ENCODE data around the gene MLC1. TPM values are rescaled to one million over a fixed set of nuclear protein-coding genes. Genes with fewer than 3 reads are reported as not detected.

Gene MLC1
- total and polyA plus RNA-seq, 9 donors: 0.11 to 1.1 (median 0.35) TPM; not detected in 2

DNA sequence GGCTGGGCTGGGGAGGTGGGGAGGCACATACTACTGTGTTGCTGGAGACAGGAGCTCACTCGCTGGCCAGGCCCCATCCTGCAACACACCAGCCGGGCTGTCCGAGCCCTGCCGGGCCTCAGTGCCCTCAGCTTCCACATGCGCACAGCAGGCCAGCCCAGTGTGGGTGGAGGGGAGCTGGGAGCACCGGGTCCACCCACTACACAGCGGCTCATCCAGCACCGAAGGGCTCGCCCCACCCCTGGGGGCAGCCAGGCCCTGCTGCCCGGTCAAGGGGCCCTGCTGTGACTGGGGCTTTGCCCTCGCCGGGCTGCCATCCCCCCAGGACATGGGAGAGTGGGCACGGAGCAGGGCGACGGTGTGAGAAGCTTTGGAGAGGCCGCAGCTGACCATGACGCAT, 36.4 kb downstream of the MLC1 start:
- WGBS, 3 donors: 77 to 83% (median 80%) methylated on average over 16 to 17 of the region's 17 CpGs
- H3K36me3 ChIP-seq: no peaks in the 10 kb centered on the region
- DNase-seq: no peak
- no peaks in the 10 kb centered on the region for H3K9me3 ChIP-seq
- H3K4me3 ChIP-seq: no peak overlapping the region
- TF ChIP-seq POLR2A (IDR thresholded peaks at IDR 0.05): no peak
- no peak for TF ChIP-seq CTCF (IDR thresholded peaks at IDR 0.05)
- no peak for TF ChIP-seq EP300 (IDR thresholded peaks at IDR 0.05)
- intact Hi-C loops (cut with DNase I): no loop called here
- no peaks in the 10 kb centered on the region for H3K27me3 ChIP-seq
- no peaks in the 10 kb centered on the region for H3K4me1 ChIP-seq (ENCODE audit: insufficient read depth)
- H3K27ac ChIP-seq: no peak overlapping the region

- no peak for TF ChIP-seq EP300 (IDR thresholded peaks at IDR 0.05)
- no peak for TF ChIP-seq CTCF (IDR thresholded peaks at IDR 0.05)
- no peak for TF ChIP-seq POLR2A (IDR thresholded peaks at IDR 0.05)
- intact Hi-C loops (cut with DNase I): no loop called here
- no peaks in the 10 kb centered on the region for H3K9me3 ChIP-seq
- H3K4me3 ChIP-seq: no peak overlapping the region
- no peaks in the 10 kb centered on the region for H3K36me3 ChIP-seq
- H3K27me3 ChIP-seq: no peaks in the 10 kb centered on the region
- H3K4me1 ChIP-seq (ENCODE audit: insufficient read depth): no peaks in the 10 kb centered on the region
- DNase-seq: no peak
- H3K27ac ChIP-seq: no peak overlapping the region
- 77 to 81% (median 80%) methylated on average over 12 of the region's 12 CpGs for WGBS, 3 donors
These were observed 37.0 kb downstream of the MLC1 start for GRCh38 chr22:50048061-50048765.

GRCh38 chr22:50047346-50047745, 37.9 kb downstream of the MLC1 start:
- no peak for DNase-seq
- intact Hi-C loops (cut with DNase I): no loop called here
- H3K4me3 ChIP-seq: no peak overlapping the region
- 85 to 90% (median 90%) methylated on average over 16 of the region's 16 CpGs for WGBS, 3 donors
- H3K9me3 ChIP-seq: no peaks in the 10 kb centered on the region
- no peaks in the 10 kb centered on the region for H3K36me3 ChIP-seq
- TF ChIP-seq EP300 (IDR thresholded peaks at IDR 0.05) (no peak), CTCF (IDR thresholded peaks at IDR 0.05) (no peak), POLR2A (IDR thresholded peaks at IDR 0.05) (no peak)
- no peak overlapping the region for H3K27ac ChIP-seq
- H3K4me1 ChIP-seq (ENCODE audit: insufficient read depth): no peaks in the 10 kb centered on the region
- H3K27me3 ChIP-seq: no peaks in the 10 kb centered on the region

GRCh38 chr22:50046481-50047245, 38.6 kb downstream of the MLC1 start:
- no peak overlapping the region for H3K27ac ChIP-seq
- no peaks in the 10 kb centered on the region for H3K27me3 ChIP-seq
- H3K9me3 ChIP-seq: no peaks in the 10 kb centered on the region
- DNase-seq: no peak
- TF ChIP-seq EP300 (IDR thresholded peaks at IDR 0.05) (no peak), CTCF (IDR thresholded peaks at IDR 0.05) (no peak), POLR2A (IDR thresholded peaks at IDR 0.05) (no peak)
- no peak overlapping the region for H3K4me3 ChIP-seq
- 83 to 84% (median 84%) methylated on average over 25 to 27 of the region's 27 CpGs for WGBS, 3 donors
- intact Hi-C loops (cut with DNase I): no loop called here
- no peaks in the 10 kb centered on the region for H3K4me1 ChIP-seq (ENCODE audit: insufficient read depth)
- H3K36me3 ChIP-seq: no peaks in the 10 kb centered on the region
